Putamen (tissue), 1 donor: ENCODE data around the gene MOCOS.
"Not testable (repeated sequence)": the region's sequence is repeated elsewhere in the genome, so short reads cannot be mapped to it uniquely, and the experiment has no call there.

Experiments
- DNase-seq: peaks from one replicate; pipeline ENCODE4 v3.0.0-alpha.2; 2016; ENCODE audit warnings: low spot score

The MOCOS gene, protein sequence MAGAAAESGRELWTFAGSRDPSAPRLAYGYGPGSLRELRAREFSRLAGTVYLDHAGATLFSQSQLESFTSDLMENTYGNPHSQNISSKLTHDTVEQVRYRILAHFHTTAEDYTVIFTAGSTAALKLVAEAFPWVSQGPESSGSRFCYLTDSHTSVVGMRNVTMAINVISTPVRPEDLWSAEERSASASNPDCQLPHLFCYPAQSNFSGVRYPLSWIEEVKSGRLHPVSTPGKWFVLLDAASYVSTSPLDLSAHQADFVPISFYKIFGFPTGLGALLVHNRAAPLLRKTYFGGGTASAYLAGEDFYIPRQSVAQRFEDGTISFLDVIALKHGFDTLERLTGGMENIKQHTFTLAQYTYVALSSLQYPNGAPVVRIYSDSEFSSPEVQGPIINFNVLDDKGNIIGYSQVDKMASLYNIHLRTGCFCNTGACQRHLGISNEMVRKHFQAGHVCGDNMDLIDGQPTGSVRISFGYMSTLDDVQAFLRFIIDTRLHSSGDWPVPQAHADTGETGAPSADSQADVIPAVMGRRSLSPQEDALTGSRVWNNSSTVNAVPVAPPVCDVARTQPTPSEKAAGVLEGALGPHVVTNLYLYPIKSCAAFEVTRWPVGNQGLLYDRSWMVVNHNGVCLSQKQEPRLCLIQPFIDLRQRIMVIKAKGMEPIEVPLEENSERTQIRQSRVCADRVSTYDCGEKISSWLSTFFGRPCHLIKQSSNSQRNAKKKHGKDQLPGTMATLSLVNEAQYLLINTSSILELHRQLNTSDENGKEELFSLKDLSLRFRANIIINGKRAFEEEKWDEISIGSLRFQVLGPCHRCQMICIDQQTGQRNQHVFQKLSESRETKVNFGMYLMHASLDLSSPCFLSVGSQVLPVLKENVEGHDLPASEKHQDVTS

DNA sequence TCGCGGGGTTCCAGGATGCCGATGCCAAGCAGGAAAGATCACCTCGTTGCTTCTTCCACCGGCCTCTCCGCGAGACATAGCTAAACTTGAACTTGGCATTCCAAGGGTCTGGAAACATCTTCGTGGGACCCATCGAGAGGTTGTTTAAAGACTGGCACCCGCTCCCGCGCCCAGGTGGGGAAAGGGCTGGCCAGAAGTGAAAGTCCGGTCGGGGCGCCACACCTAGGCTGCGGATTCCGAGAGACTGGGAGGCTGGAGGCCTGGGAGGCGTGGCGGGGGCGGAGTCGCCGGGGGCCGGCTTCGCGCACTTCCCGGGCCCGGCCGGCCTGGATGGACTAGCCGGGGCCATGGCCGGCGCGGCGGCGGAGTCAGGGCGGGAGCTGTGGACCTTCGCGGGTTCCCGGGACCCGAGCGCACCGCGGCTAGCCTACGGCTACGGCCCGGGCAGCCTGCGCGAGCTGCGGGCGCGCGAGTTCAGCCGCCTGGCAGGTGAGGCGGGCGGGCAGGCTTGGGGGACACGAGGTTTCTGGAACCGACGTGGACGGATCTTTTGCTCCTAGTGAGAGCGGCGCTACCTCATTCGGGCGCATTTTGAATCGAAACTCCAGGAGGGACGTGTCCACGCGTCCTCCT, at the start of gene MOCOS:
MOCOS (plus strand) TSS at position 305 of the 633 bp plus-strand sequence; CDS start at position 348, 43 bp downstream.
- no peak for DNase-seq

GRCh38 chr18:36139245-36139644, 48.1 kb upstream of the MOCOS start:
- DNase-seq: no peak

GRCh38 chr18:36141576-36141975, 45.7 kb upstream of the MOCOS start:
- no peak for DNase-seq

GRCh38 chr18:36142751-36143150, 44.5 kb upstream of the MOCOS start:
- DNase-seq: no peak

GRCh38 chr18:36143391-36143790, 43.9 kb upstream of the MOCOS start:
- no peak for DNase-seq

GRCh38 chr18:36149514-36150289, 37.6 kb upstream of the MOCOS start:
- no peak for DNase-seq

DNA sequence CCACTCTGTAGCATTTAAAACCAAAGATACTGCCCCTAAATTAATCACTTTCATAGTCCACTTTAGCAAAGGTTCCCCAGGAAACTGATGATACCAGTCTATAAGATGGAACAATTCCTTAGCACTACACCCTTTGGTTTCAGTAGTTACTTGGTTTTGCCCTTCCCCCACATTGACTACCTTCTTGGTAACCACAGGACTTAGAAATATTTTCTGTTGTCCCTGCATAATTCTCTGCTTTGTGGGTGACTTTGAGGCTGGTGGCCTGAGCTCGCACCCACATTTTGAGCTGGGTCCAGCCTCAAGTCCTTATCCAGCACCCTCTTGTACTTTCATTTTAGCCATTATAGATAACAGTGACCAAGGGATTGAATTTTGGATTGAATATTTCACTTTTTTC, 34.5 kb upstream of the MOCOS start:
- no peak for DNase-seq

GRCh38 chr18:36153203-36153602, 34.1 kb upstream of the MOCOS start:
- no peak for DNase-seq

DNA sequence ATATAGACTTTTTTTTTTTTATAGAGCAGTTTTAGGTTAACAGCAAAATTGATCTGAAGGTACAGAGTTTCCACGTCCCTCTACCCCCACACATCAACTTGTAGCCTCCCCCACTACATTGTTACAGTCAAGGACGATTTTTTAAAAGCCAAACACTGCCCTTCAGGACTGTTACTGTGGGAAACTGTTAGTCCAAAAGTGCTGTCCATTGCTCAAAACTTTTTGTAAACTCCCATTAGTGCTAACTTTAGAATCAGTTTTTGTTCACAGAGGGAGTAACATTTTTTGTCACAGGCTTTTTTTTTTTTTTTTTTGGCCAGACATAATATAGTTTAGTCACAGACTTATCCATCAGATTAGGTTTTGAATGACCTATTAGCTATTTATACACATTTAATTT, 33.5 kb upstream of the MOCOS start:
- no peak for DNase-seq

DNA sequence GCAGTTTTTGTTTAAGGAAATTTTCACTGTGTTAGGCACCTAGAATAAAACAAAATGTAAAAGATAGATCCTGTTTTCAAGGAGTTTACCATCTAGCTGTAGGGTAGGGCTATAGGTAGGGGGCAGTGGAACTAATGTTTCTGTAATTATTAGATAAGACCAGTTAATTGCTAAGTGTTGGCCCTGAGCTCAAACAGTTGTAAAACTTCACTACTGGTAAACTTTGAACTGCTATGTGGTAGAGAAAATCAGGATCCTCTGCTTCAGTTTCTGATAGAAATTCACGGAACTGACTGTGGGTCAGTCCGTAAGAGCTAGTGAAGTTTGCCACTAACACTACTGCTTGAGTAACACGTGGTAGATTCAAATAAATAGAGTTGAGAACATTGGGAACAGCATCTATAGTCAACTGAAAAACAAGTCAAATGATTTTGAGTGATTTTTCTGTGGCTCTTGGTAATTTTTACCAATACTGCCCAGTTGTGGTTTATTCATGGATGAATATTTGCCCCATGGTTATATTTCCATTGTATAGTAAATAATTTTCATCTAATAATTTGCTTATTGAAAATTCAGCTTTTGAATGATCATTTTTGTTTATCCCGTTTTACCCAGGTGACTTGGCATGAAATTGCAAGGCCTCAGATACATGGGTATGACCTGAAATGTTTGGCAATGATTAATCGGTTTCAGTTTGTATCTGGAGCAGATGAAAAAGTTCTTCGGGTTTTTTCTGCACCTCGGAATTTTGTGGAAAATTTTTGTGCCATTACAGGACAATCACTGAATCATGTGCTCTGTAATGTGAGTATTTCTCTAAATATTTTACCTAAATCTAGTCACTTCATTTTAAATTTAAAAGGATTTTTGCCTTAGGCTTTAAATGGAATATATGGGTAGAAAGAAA, 31.2 kb upstream of the MOCOS start:
- DNase-seq: no peak

DNA sequence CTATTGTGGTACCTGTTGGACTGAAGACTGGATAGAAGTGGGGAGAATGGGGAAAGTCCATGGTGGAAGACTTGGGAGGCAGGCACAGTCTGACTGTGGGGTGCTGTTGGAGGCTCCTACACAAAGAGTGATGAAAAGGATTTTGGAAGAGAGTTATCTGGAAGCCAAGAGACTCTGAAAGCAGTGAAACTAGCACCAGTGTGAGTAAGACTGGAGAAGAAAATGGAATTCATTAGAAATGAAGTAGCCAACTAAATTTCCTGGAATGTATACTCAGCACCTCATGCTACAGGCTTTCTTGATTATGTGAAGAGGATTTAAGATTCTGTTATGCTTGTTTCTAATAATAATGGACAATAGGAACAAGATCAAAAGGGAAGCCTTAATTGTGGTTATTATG, 29.9 kb upstream of the MOCOS start:
- DNase-seq: no peak

GRCh38 chr18:36158266-36158867, 28.9 kb upstream of the MOCOS start:
- DNase-seq: no peak

DNA sequence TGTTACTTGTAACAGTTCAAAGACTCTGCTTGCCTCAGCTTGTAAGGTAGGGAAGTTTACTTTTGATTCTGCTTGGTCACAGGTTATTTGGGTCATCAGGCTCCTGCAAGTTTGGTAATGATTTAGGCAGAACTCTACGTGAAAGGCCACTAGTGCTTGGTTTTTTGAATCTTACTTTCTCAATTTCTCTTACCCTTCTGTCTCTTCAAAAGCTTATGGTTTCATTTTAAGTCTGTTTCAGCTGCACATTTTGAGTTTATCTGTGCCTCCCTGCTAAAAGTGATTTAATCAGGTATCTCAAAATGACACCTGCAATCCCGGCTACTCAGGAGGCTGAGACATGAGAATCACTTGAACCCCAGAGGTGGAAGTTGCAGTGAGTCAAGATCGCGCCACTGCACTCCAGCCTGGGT, 26.3 kb upstream of the MOCOS start:
- no peak for DNase-seq

GRCh38 chr18:36162981-36163380, 24.3 kb upstream of the MOCOS start:
- no peak for DNase-seq

- no peak for DNase-seq
Observed at GRCh38 chr18:36167692-36168218, 19.5 kb upstream of the MOCOS start.

GRCh38 chr18:36168296-36168695, 19.0 kb upstream of the MOCOS start:
- not testable (repeated sequence) for DNase-seq

- DNase-seq: no peak
Observed at GRCh38 chr18:36169938-36170337, 17.4 kb upstream of the MOCOS start.

DNA sequence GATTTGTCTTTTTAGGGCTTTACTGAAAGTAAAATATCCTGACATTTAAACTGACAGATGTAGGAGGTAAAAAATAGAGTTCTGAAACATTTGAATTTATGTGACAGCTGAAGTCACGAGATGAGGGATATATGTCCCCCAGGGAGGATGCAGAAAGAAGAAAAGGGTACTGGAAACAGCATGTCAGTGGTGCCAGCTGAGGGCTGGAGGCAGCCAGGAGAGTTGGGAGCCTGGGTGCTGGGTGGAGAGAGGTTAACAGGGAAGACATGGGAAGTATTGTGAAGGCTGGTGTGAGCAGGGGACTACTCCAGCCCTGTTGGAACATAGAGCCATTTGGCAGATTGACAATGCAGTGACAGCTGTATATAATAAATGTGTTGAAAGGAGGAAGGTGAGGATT, 11.8 kb upstream of the MOCOS start:
- no peak for DNase-seq

GRCh38 chr18:36176177-36176584, 11.1 kb upstream of the MOCOS start:
- DNase-seq: no peak

DNA sequence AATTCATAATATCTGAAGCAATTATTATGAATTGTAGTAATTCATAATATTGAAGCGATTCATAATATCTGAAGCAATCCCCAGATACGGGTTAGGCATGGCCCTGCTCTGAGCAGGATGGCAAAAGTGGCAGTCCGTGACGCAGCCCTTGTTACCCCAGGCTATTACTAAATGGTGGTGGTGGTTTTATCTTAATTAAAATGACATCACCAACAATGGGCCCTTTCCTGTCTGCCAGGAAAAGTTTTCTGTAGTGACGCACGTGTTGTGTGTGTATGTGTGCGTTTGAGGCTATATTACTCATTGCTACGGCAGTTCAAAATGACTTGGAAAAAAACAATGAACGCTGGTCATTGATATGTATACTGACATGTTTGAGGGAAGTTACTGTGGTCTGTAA, 10.6 kb upstream of the MOCOS start:
- no peak for DNase-seq
